Body of pancreas (tissue), 4 donors: ENCODE measurements around the gene TRPM7.

Experiments used
- POLR2A ChIP-seq, 3 donors: fragments of 450-650 bp; IDR thresholded peaks; one replicate each; pipeline ENCODE4 v1.6.1; 2016; ENCODE audit warnings: antibody characterized with exemption in 3 of 3, mild to moderate bottlenecking in 2 of 3
- TF ChIP-seq, protein P1 (sequence below), 7 experiments: fragments of 450-650 bp in 4 of 7; fragments of 200-600 bp in 3 of 7; sonication (generic) in 3 of 7; IDR thresholded peaks; one replicate each; pipeline ENCODE4 v1.5.1; 2016 to 2019; ENCODE audit warnings: antibody characterized with exemption in 7 of 7

DNA sequence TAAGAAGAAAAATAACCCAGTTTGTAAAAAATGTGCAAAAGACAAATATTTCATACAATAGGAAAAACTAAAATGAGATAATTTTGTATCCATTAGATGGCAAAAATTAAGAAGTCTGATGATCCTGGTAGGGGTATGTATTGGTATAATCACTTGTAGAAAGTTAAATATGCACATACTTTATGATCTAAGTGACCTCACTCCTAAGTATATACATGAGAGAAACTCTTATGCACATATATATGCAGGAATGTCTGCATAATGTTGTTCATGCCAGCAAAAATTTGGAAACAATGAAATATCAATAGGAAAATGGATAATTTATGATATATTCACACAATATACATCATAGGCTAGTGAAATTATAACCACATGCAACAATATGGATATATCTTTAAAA is 173.6 kb downstream of the TRPM7 start:
- TF ChIP-seq, protein P1, sequence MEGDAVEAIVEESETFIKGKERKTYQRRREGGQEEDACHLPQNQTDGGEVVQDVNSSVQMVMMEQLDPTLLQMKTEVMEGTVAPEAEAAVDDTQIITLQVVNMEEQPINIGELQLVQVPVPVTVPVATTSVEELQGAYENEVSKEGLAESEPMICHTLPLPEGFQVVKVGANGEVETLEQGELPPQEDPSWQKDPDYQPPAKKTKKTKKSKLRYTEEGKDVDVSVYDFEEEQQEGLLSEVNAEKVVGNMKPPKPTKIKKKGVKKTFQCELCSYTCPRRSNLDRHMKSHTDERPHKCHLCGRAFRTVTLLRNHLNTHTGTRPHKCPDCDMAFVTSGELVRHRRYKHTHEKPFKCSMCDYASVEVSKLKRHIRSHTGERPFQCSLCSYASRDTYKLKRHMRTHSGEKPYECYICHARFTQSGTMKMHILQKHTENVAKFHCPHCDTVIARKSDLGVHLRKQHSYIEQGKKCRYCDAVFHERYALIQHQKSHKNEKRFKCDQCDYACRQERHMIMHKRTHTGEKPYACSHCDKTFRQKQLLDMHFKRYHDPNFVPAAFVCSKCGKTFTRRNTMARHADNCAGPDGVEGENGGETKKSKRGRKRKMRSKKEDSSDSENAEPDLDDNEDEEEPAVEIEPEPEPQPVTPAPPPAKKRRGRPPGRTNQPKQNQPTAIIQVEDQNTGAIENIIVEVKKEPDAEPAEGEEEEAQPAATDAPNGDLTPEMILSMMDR (IDR thresholded peaks at IDR 0.05), result no peak
- TF ChIP-seq POLR2A (IDR thresholded peaks at IDR 0.05), result no peak
